HUES48 (cell line): ENCODE data around the gene ATP2B3.

Experiments
- H3K27ac ChIP-seq: one replicate; pipeline ENCODE4 v1.7.0; 2013; ENCODE audit warnings: low read depth, low read length, inconsistent platforms
- H3K27me3 ChIP-seq: 2 replicates; pipeline ENCODE4 v1.6.1; 2013; ENCODE audit warnings: mild to moderate bottlenecking, low read length; ENCODE audit not compliant: control insufficient read depth, insufficient read depth
- H3K36me3 ChIP-seq: 2 replicates; pipeline ENCODE4 v1.6.1; 2013; ENCODE audit warnings: low read length; ENCODE audit not compliant: control insufficient read depth, insufficient read depth
- H3K4me1 ChIP-seq: 2 replicates; pipeline ENCODE4 v1.6.1; 2013; ENCODE audit warnings: mild to moderate bottlenecking, low read length; ENCODE audit not compliant: control insufficient read depth, insufficient read depth
- H3K4me3 ChIP-seq: 2 replicates; pipeline ENCODE4 v1.5.1; 2013; ENCODE audit warnings: mild to moderate bottlenecking, low read depth, low read length
- H3K9ac ChIP-seq: 2 replicates; pipeline ENCODE4 v1.6.1; 2013; ENCODE audit warnings: mild to moderate bottlenecking, low read depth, low read length, moderate library complexity
- H3K9me3 ChIP-seq: 2 replicates; pipeline ENCODE4 v1.6.1; 2013; ENCODE audit warnings: low read length; ENCODE audit not compliant: control insufficient read depth, insufficient read depth

Gene ATP2B3

GRCh38 chrX:153556767-153557166 lies 39.3 kb downstream of the ATP2B3 start:
- Histone ChIP-seq H3K4me3 (no peak overlapping the region), H3K9me3 (peaks cover 53% of the 10 kb centered on the region), H3K27ac (no peak overlapping the region), H3K36me3 (no peaks in the 10 kb centered on the region), H3K4me1 (no peaks in the 10 kb centered on the region), H3K27me3 (no peaks in the 10 kb centered on the region), H3K9ac (no peak overlapping the region)

GRCh38 chrX:153557618-153558355 lies 40.3 kb downstream of the ATP2B3 start:
- Histone ChIP-seq H3K27me3 (no peaks in the 10 kb centered on the region), H3K4me1 (no peaks in the 10 kb centered on the region), H3K36me3 (no peaks in the 10 kb centered on the region), H3K9ac (no peak overlapping the region), H3K27ac (no peak overlapping the region), H3K9me3 (peaks cover 44% of the 10 kb centered on the region), H3K4me3 (no peak overlapping the region)

- Histone ChIP-seq H3K36me3 (no peaks in the 10 kb centered on the region), H3K4me3 (no peak overlapping the region), H3K9me3 (peaks cover 46% of the 10 kb centered on the region), H3K27ac (no peak overlapping the region), H3K4me1 (no peaks in the 10 kb centered on the region), H3K9ac (no peak overlapping the region), H3K27me3 (no peaks in the 10 kb centered on the region)
Observed at GRCh38 chrX:153560000-153560399, 42.6 kb downstream of the ATP2B3 start.

GRCh38 chrX:153560466-153560865 lies 43.0 kb downstream of the ATP2B3 start:
- H3K4me1 ChIP-seq: no peaks in the 10 kb centered on the region
- no peaks in the 10 kb centered on the region for H3K27me3 ChIP-seq
- peaks cover 47% of the 10 kb centered on the region for H3K9me3 ChIP-seq
- H3K27ac ChIP-seq: no peak overlapping the region
- H3K9ac ChIP-seq: no peak overlapping the region
- H3K36me3 ChIP-seq: no peaks in the 10 kb centered on the region
- H3K4me3 ChIP-seq: no peak overlapping the region

GRCh38 chrX:153561337-153561736 lies 43.9 kb downstream of the ATP2B3 start:
- no peak overlapping the region for H3K27ac ChIP-seq
- H3K4me3 ChIP-seq: no peak overlapping the region
- H3K9me3 ChIP-seq: peaks cover 46% of the 10 kb centered on the region
- no peaks in the 10 kb centered on the region for H3K4me1 ChIP-seq
- H3K36me3 ChIP-seq: no peaks in the 10 kb centered on the region
- H3K9ac ChIP-seq: no peak overlapping the region
- no peaks in the 10 kb centered on the region for H3K27me3 ChIP-seq

GRCh38 chrX:153562546-153562945 lies 45.1 kb downstream of the ATP2B3 start:
- peaks cover 46% of the 10 kb centered on the region for H3K9me3 ChIP-seq
- H3K4me3 ChIP-seq: no peak overlapping the region
- no peak overlapping the region for H3K27ac ChIP-seq
- H3K9ac ChIP-seq: no peak overlapping the region
- no peaks in the 10 kb centered on the region for H3K4me1 ChIP-seq
- no peaks in the 10 kb centered on the region for H3K36me3 ChIP-seq
- H3K27me3 ChIP-seq: no peaks in the 10 kb centered on the region

GRCh38 chrX:153564047-153564606 lies 46.7 kb downstream of the ATP2B3 start:
- Histone ChIP-seq H3K4me3 (no peak overlapping the region), H3K9ac (no peak overlapping the region), H3K27me3 (no peaks in the 10 kb centered on the region), H3K27ac (no peak overlapping the region), H3K4me1 (0 out of 2 replicates have a peak, but pooled peaks cover 3% of the 10 kb centered on the region), H3K9me3 (peaks cover 51% of the 10 kb centered on the region), H3K36me3 (no peaks in the 10 kb centered on the region)

- H3K27ac ChIP-seq: no peak overlapping the region
- H3K4me3 ChIP-seq: no peak overlapping the region
Observed at GRCh38 chrX:153565996-153566580, 48.6 kb downstream of the ATP2B3 start.

GRCh38 chrX:153568451-153569011 lies 51.1 kb downstream of the ATP2B3 start:
- no peak overlapping the region for H3K4me3 ChIP-seq
- H3K27me3 ChIP-seq: no peaks in the 10 kb centered on the region
- H3K4me1 ChIP-seq: 0 out of 2 replicates have a peak, but pooled peaks cover 3% of the 10 kb centered on the region
- no peak overlapping the region for H3K9ac ChIP-seq
- H3K9me3 ChIP-seq: peaks cover 66% of the 10 kb centered on the region
- H3K36me3 ChIP-seq: no peaks in the 10 kb centered on the region
- H3K27ac ChIP-seq: no peak overlapping the region

More at GRCh38 chrX:153565996-153566580, 48.6 kb downstream of the ATP2B3 start:
- H3K4me1 ChIP-seq: 0 out of 2 replicates have a peak, but pooled peaks cover 3% of the 10 kb centered on the region
- H3K9me3 ChIP-seq: peaks cover 55% of the 10 kb centered on the region
- H3K9ac ChIP-seq: no peak overlapping the region
- no peaks in the 10 kb centered on the region for H3K36me3 ChIP-seq
- no peaks in the 10 kb centered on the region for H3K27me3 ChIP-seq

- peaks cover 61% of the 10 kb centered on the region for H3K9me3 ChIP-seq
- no peaks in the 10 kb centered on the region for H3K27me3 ChIP-seq
- 0 out of 2 replicates have a peak, but pooled peaks cover 3% of the 10 kb centered on the region for H3K4me1 ChIP-seq
- H3K36me3 ChIP-seq: no peaks in the 10 kb centered on the region
- H3K4me3 ChIP-seq: no peak overlapping the region
- no peak overlapping the region for H3K27ac ChIP-seq
- H3K9ac ChIP-seq: no peak overlapping the region
Observed at GRCh38 chrX:153569475-153569874, 52.0 kb downstream of the ATP2B3 start.

GRCh38 chrX:153571534-153571908 lies 54.1 kb downstream of the ATP2B3 start:
- no peak overlapping the region for H3K4me3 ChIP-seq
- no peaks in the 10 kb centered on the region for H3K36me3 ChIP-seq
- no peak overlapping the region for H3K9ac ChIP-seq
- no peaks in the 10 kb centered on the region for H3K27me3 ChIP-seq
- H3K4me1 ChIP-seq: 0 out of 2 replicates have a peak, but pooled peaks cover 3% of the 10 kb centered on the region
- H3K27ac ChIP-seq: no peak overlapping the region
- H3K9me3 ChIP-seq: peaks cover 49% of the 10 kb centered on the region
